ENCODE data around the gene LNX1.

LNX1 gene

DNA sequence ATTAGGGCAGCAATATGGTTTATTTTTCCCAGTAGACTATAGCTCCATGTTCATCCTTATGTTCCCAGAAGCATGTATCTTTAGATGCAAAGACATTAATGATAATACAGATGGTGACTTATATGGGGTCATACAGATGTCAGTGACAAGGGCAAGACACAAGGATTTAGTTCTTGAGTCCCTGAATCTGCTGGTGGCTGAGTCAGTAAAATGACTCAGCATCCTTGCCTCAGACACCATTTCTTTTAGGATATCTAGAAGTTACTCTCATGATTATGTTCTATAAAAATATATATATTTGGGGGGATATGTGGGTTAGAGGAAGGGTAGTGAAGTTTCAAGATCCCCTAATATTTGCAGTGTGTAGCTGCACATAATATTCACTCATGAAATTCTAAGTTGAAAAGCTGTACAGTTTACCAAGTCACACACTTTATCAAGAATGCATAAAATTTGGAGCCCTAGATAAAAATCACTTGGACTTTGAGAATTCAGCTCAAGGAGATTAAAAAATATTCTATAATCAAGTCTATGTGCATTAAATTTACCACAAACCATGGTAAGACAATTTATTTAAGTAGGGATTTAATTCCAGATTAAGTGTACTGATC, 101.9 kb downstream of the LNX1 start:
- TF ChIP-seq TAF1 (IDR thresholded peaks at IDR 0.05; ENCODE audit: low read depth): no peak
- no peak for TF ChIP-seq ZBTB7A (IDR thresholded peaks at IDR 0.05; ENCODE audit: low read depth)
- TF ChIP-seq RAD21 (IDR thresholded peaks at IDR 0.05; ENCODE audit: low read depth): no peak
- no peak for TF ChIP-seq EGR1 (IDR thresholded peaks at IDR 0.05)
- TF ChIP-seq FOXM1 (IDR thresholded peaks at IDR 0.05; ENCODE audit: borderline replicate concordance, low read depth): no peak
- TF ChIP-seq, protein P1, sequence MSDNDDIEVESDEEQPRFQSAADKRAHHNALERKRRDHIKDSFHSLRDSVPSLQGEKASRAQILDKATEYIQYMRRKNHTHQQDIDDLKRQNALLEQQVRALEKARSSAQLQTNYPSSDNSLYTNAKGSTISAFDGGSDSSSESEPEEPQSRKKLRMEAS (IDR thresholded peaks at IDR 0.05): no peak
- TF ChIP-seq TCF12 (IDR thresholded peaks at IDR 0.05; ENCODE audit: low read depth): no peak
- TF ChIP-seq TEAD4 (IDR thresholded peaks at IDR 0.05): no peak
- TF ChIP-seq, protein P2, sequence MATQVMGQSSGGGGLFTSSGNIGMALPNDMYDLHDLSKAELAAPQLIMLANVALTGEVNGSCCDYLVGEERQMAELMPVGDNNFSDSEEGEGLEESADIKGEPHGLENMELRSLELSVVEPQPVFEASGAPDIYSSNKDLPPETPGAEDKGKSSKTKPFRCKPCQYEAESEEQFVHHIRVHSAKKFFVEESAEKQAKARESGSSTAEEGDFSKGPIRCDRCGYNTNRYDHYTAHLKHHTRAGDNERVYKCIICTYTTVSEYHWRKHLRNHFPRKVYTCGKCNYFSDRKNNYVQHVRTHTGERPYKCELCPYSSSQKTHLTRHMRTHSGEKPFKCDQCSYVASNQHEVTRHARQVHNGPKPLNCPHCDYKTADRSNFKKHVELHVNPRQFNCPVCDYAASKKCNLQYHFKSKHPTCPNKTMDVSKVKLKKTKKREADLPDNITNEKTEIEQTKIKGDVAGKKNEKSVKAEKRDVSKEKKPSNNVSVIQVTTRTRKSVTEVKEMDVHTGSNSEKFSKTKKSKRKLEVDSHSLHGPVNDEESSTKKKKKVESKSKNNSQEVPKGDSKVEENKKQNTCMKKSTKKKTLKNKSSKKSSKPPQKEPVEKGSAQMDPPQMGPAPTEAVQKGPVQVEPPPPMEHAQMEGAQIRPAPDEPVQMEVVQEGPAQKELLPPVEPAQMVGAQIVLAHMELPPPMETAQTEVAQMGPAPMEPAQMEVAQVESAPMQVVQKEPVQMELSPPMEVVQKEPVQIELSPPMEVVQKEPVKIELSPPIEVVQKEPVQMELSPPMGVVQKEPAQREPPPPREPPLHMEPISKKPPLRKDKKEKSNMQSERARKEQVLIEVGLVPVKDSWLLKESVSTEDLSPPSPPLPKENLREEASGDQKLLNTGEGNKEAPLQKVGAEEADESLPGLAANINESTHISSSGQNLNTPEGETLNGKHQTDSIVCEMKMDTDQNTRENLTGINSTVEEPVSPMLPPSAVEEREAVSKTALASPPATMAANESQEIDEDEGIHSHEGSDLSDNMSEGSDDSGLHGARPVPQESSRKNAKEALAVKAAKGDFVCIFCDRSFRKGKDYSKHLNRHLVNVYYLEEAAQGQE (IDR thresholded peaks at IDR 0.05; ENCODE audit: low read depth): no peak
- no peak for TF ChIP-seq CREB1 (IDR thresholded peaks at IDR 0.05; ENCODE audit: low read depth)
- TF ChIP-seq EP300 (IDR thresholded peaks at IDR 0.05; ENCODE audit: borderline replicate concordance): no peak
- no peak for TF ChIP-seq NFIC (IDR thresholded peaks at IDR 0.05)
- TF ChIP-seq YY1 (IDR thresholded peaks at IDR 0.05; ENCODE audit: low read depth): no peak
- no peak for TF ChIP-seq CEBPB (IDR thresholded peaks at IDR 0.05)
- TF ChIP-seq, protein P3, sequence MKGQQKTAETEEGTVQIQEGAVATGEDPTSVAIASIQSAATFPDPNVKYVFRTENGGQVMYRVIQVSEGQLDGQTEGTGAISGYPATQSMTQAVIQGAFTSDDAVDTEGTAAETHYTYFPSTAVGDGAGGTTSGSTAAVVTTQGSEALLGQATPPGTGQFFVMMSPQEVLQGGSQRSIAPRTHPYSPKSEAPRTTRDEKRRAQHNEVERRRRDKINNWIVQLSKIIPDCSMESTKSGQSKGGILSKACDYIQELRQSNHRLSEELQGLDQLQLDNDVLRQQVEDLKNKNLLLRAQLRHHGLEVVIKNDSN (IDR thresholded peaks at IDR 0.05): no peak

DNA sequence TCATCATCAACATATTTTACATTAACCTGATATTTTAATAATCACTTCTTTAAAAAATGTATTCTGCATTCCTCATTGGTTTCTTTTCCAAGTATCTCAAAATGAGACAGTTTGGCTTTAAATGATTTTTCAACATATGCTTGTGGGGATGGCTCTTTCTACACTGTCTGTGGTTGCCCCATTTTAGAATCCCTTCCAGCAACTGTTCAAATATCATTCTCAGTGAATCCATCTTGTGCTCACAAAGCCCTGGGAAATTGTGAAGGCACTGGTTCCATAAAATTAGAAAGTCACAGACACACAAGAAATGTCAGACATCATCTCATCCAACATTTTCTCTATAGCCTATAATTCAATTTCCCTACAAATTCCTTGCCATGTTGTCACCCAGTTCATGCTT, 103.5 kb downstream of the LNX1 start:
- TF ChIP-seq, protein P1 (IDR thresholded peaks at IDR 0.05): no peak
- no peak for TF ChIP-seq YY1 (IDR thresholded peaks at IDR 0.05; ENCODE audit: low read depth)
- TF ChIP-seq NFIC (IDR thresholded peaks at IDR 0.05): no peak
- no peak for TF ChIP-seq RAD21 (IDR thresholded peaks at IDR 0.05; ENCODE audit: low read depth)
- TF ChIP-seq, protein P3 (IDR thresholded peaks at IDR 0.05): no peak
- no peak for TF ChIP-seq CEBPB (IDR thresholded peaks at IDR 0.05)
- no peak for TF ChIP-seq ZBTB7A (IDR thresholded peaks at IDR 0.05; ENCODE audit: low read depth)
- no peak for TF ChIP-seq CREB1 (IDR thresholded peaks at IDR 0.05; ENCODE audit: low read depth)
- no peak for TF ChIP-seq EP300 (IDR thresholded peaks at IDR 0.05; ENCODE audit: borderline replicate concordance)
- no peak for TF ChIP-seq TEAD4 (IDR thresholded peaks at IDR 0.05)
- TF ChIP-seq, protein P2 (IDR thresholded peaks at IDR 0.05; ENCODE audit: low read depth): no peak
- no peak for TF ChIP-seq TCF12 (IDR thresholded peaks at IDR 0.05; ENCODE audit: low read depth)
- TF ChIP-seq FOXM1 (IDR thresholded peaks at IDR 0.05; ENCODE audit: borderline replicate concordance, low read depth): no peak
- TF ChIP-seq EGR1 (IDR thresholded peaks at IDR 0.05): no peak
- TF ChIP-seq TAF1 (IDR thresholded peaks at IDR 0.05; ENCODE audit: low read depth): no peak

DNA sequence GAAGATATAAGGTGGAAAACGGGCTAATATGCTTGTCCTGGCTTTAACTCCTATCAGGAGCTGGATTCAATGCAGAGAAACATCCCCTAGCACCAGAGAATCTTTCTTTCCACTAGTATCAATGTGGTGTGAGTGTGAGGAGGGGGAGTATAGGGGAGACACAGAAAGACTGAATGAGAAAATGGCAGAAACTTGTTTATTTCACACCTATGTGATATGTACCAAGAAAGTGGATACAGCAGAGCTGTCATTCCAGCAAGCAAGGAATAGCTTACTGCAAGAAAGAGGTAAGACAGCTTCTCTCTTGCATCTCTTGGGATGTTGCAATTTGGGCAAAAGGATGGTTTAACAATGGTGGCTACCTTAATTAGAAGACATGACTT, 105.6 kb downstream of the LNX1 start:
- TF ChIP-seq ZBTB7A (IDR thresholded peaks at IDR 0.05; ENCODE audit: low read depth): no peak
- TF ChIP-seq NFIC (IDR thresholded peaks at IDR 0.05): no peak
- TF ChIP-seq TEAD4 (IDR thresholded peaks at IDR 0.05): no peak
- TF ChIP-seq TAF1 (IDR thresholded peaks at IDR 0.05; ENCODE audit: low read depth): no peak
- TF ChIP-seq CEBPB (IDR thresholded peaks at IDR 0.05): no peak
- TF ChIP-seq, protein P1 (IDR thresholded peaks at IDR 0.05): no peak
- TF ChIP-seq CREB1 (IDR thresholded peaks at IDR 0.05; ENCODE audit: low read depth): no peak
- TF ChIP-seq, protein P3 (IDR thresholded peaks at IDR 0.05): no peak
- no peak for TF ChIP-seq YY1 (IDR thresholded peaks at IDR 0.05; ENCODE audit: low read depth)
- TF ChIP-seq EP300 (IDR thresholded peaks at IDR 0.05; ENCODE audit: borderline replicate concordance): no peak
- no peak for TF ChIP-seq FOXM1 (IDR thresholded peaks at IDR 0.05; ENCODE audit: borderline replicate concordance, low read depth)

DNA sequence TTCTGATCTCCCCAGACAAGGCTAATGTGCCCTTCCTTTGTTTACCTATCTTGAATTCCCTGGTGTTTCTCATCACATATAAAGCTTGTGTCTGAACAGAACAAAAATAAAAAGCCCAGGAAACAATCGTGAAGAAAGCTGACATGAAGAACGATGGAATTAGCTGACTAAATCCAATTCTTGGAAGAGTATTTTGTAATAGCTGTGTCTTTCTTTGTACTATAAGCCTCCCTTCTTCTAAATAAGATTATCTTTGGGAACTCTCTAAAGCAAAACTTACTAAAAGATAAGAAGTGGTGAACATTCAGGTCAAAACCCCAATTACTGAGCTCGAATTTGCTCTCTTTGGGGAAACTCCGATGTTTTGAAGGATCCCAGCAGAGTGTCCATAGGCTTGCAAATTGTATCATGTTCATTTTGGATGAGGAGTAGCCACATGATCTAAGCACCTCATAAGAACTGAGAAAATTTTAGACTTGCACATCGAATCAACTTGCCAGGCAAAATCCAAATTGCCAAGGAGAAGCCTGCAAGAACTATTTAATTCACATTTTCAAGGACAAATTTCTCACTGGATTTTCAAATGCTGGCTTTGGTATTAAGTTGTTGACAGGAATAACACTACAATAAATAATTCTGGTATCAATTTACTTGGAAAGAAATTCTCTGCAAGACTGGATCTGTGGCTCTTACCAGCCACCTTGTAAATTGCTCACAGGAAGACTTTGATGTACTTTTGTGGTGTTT, 106.2 kb downstream of the LNX1 start:
- TF ChIP-seq, protein P3 (IDR thresholded peaks at IDR 0.05): no peak
- TF ChIP-seq TAF1 (IDR thresholded peaks at IDR 0.05; ENCODE audit: low read depth) (no peak), EP300 (IDR thresholded peaks at IDR 0.05; ENCODE audit: borderline replicate concordance) (no peak), TEAD4 (IDR thresholded peaks at IDR 0.05) (no peak), RAD21 (IDR thresholded peaks at IDR 0.05; ENCODE audit: low read depth) (no peak), CEBPB (IDR thresholded peaks at IDR 0.05) (no peak), ZBTB7A (IDR thresholded peaks at IDR 0.05; ENCODE audit: low read depth) (no peak), FOXM1 (IDR thresholded peaks at IDR 0.05; ENCODE audit: borderline replicate concordance, low read depth) (no peak), TCF12 (IDR thresholded peaks at IDR 0.05; ENCODE audit: low read depth) (no peak), NFIC (IDR thresholded peaks at IDR 0.05) (no peak), CREB1 (IDR thresholded peaks at IDR 0.05; ENCODE audit: low read depth) (no peak), YY1 (IDR thresholded peaks at IDR 0.05; ENCODE audit: low read depth) (no peak), EGR1 (IDR thresholded peaks at IDR 0.05) (no peak)
- TF ChIP-seq, protein P1 (IDR thresholded peaks at IDR 0.05): no peak
- TF ChIP-seq, protein P2 (IDR thresholded peaks at IDR 0.05; ENCODE audit: low read depth): no peak

Measured in Ishikawa (cell line).